HG02884 (cell line): Measurements from ENCODE around the gene ADAMTS2.

ENCODE experiments used
- ATAC-seq: cut with Tn5 transposase; IDR thresholded peaks from one replicate; pipeline ENCODE4 v1.9.1; 2021; ENCODE audit warnings: mild to moderate bottlenecking, moderate library complexity; ENCODE audit not compliant: unreplicated experiment

ADAMTS2 gene

GRCh38 chr5:179204572-179204971, 140.7 kb downstream of the ADAMTS2 start:
- ATAC-seq = no peak

GRCh38 chr5:179203248-179203647, 142.0 kb downstream of the ADAMTS2 start:
- no peak for ATAC-seq

- no peak for ATAC-seq
Observed at GRCh38 chr5:179201986-179202385, 143.3 kb downstream of the ADAMTS2 start.

- ATAC-seq = no peak
Observed at GRCh38 chr5:179199246-179199645, 146.0 kb downstream of the ADAMTS2 start.

- ATAC-seq = no peak
Observed at GRCh38 chr5:179198825-179199224, 146.4 kb downstream of the ADAMTS2 start.

DNA sequence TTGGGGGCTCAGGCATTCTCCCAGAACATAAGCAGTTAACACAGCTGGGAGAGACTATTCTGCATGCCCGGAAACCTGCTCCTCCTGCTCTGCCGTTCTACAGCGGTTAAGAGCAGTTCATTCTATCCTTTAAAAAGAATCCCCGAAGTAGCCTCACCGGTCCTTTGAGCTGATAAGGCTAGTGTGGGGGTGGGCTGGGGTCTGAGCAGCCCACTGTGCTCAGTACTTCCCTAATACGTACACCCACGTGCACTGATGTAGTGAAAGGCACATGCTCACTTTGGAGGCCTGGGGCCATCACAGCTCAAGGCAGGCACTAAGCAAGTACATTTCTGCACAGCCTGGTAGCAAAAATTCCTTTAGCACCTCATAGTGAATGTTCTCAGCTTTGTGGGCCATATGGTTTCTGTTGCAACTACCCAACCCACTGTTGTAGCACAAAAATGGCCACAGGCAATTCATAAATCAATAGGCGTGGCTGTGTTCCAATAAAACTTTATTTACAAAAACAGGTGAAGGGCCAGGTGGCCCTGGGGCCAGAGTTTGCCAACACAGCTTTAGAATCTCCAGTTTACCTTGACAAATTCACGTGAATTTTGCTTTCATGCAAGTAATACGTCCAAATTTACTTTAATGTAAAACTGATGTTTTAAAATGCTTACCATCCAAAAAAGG, 148.7 kb downstream of the ADAMTS2 start:
- ATAC-seq = no peak

- ATAC-seq = no peak
Observed at GRCh38 chr5:179195561-179196404, 149.5 kb downstream of the ADAMTS2 start.

- ATAC-seq = no peak
Observed at GRCh38 chr5:179194941-179195381, 150.3 kb downstream of the ADAMTS2 start.

GRCh38 chr5:179194201-179194910, 150.9 kb downstream of the ADAMTS2 start:
- ATAC-seq = no peak

DNA sequence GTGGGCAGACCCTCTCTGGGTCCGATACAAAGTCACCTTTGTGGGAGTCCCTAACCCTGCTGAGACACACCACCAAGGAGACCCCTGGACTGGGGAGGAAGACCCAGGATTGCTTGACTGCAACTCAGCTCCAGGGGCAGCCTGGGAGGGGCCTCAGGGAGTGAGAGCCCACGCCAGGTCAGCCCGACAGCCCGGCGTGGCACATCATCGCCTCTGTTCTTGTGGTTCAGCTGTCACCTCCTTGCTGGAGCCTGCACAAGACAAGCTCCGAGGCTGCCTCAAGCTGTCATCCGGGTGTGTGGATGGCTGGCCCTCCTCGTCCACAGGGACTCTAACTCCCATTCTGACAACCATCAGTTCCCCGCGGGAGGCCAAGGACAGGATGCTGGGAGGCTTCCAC, 151.5 kb downstream of the ADAMTS2 start:
- ATAC-seq = no peak

DNA sequence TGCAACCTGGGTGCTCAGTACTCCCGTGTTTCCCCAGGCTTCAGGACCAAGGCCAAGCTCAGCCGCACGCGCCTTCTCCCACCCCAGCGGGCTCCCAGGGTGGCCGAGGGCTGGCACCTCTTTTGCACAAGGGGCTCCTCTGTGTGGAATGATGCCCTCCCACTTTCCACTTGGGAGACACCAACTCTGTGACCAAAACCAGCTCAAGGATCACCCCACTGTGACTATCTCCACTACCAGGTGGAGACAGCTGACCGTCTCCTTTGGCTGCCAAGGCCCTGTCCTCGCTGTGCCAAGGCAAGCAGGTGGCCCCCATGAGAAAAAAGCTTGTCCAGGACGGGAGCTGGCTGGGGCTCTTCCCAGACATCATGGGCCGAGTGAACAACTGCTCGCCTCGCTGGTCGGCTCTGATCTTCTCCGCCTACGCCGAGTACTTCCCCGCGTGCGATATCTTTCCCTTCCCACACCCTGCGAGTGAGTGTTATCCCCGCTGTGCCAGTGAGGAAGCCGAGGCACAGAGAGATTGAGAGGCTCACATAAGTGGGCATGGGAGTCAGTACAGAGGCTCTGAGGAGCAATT, 152.3 kb downstream of the ADAMTS2 start:
- ATAC-seq = no peak

DNA sequence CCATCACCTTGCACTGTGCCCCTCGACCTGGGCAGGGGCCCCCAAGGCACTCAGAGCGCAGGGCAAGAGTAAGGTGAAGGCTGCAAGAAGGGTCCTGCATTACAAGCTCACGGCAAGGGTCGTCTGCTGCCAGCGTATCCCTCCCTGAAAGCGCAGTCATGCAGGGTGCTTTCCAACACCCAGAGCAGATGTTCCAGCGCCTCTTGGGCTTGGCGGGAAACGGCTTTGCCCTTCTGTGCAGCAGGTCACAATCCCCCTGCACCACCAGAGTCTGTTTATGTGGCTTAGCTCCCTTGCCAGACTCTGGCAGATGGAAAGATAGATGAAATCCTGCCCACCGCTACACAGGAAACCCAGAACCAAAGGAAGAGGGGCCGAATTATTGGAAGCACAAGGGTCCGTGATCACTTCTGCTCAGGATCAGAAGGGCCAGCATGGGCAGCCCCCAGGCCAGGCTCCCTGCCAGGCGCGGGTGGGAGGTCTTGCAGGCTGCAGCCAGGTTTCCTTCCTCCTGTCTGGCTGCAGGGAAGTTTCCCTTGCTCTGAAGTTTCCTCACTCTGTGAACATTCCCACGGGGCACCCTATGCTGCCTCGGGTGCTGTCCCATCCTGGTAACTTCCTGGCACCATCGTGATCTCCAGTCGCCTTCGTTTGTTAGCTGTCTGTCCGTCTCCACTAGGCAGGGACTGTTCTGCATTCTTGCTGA, 152.9 kb downstream of the ADAMTS2 start:
- ATAC-seq = no peak

- ATAC-seq = no peak
Observed at GRCh38 chr5:179191506-179192184, 153.6 kb downstream of the ADAMTS2 start.

DNA sequence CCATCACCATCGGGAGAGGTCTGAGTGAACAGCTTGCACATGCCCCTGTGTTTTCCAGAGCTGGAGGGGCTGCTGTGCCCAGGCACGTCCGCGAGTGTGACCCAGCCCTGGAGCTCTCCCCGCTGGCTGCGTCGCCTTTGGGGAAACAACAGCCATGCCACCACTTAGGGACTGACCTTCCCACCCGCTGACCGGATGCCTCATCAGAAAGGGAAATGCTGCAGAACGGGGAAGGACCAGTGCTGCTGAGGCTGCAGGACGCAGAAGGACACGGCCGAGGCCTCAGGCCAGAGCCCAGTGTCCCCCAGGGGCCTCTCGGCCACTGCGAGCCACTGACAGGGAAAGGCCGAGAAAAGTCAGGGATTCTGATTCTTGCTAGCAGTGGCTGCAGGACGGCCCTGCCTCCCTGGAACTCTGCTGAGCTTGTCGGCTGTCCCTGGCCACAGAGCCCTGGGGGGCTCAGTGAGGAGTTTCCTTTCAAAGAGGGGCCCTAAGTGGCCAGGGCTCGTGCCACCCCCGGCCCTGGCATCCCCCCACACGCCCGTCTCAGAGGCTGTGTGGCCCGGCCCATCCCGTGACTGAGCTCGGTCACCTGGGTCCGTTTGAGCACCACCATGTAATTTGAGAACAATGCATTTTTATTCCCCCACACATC, 154.3 kb downstream of the ADAMTS2 start:
- no peak for ATAC-seq

DNA sequence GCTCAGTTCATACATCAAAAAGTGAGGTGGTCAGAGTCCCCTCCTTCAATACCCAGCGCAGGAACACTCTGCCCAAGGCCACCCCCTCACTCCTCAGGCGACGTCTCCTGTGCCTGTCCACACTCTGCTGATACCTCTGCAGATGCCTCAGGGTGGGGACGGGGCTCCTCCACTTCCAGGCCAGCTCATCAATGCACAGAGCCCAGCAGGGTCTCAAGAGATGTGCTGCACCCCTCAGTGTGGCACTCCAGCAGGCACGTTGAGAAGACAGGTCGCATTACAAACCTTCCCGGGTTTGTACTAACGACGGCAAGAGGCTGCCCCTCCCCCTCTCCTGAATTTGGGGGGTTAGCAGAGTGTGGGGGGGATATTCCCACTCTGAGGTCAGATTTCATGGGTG, 156.6 kb downstream of the ADAMTS2 start:
- ATAC-seq = no peak

GRCh38 chr5:179187681-179188575, 157.3 kb downstream of the ADAMTS2 start:
- ATAC-seq = no peak

DNA sequence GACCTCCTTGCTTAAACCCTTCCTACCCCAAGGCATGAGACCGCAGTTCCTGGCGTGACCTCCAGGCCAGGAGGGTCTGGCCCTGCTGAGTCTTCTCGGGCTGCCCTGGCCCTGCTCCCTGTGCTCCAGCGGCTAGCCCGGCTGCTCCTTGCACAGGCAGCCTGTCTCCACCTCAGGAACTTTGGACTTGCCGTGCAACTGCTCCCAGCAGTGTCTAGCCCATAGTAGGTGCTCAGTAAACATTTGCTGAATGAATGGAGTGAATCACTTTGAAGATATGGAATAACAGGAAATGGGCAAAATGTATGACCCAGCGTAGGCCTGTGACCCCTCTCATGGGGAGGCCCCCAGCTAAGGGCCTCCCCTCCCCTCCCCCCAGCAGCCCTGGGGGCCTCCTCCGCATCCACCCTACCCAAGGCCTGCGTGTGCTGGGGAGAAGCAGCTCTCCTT, 158.0 kb downstream of the ADAMTS2 start:
- ATAC-seq = no peak

GRCh38 chr5:179186801-179187200, 158.5 kb downstream of the ADAMTS2 start:
- no peak for ATAC-seq
